Tibial nerve (tissue), 4 donors: ENCODE measurements around the gene PHOSPHO1. TPM values are rescaled to one million over a fixed set of nuclear protein-coding genes. Genes with fewer than 3 reads are reported as not detected.

Experiments used
- DNase-seq, 2 donors: peaks; one replicate each; pipeline ENCODE4 v3.0.0-alpha.2; 2019; ENCODE audit warnings: low spot score in 2 of 2
- H3K27ac ChIP-seq, 4 donors: fragments of 200-600 bp; sonication (generic) in 3 of 4; one replicate each; pipeline ENCODE4 v1.5.1; 2017 to 2019; ENCODE audit warnings: mild to moderate bottlenecking in 1 of 4
- H3K27me3 ChIP-seq, 2 donors: fragments of 200-600 bp; sonication (generic) in 1 of 2; one replicate each; pipeline versions ENCODE4 v1.5.1 to v1.6.0; 2017 to 2019
- H3K36me3 ChIP-seq, 3 donors: fragments of 200-600 bp; sonication (generic); one replicate each; pipeline ENCODE4 v1.5.1; 2018 to 2019
- H3K4me1 ChIP-seq, 4 donors: fragments of 200-600 bp; sonication (generic) in 3 of 4; one replicate each; pipeline ENCODE4 v1.5.1; 2017 to 2019
- H3K4me3 ChIP-seq, 4 donors: fragments of 200-600 bp; sonication (generic) in 3 of 4; one replicate each; pipeline ENCODE4 v1.5.1; 2017 to 2019; ENCODE audit warnings: mild to moderate bottlenecking in 1 of 4, moderate library complexity in 1 of 4
- H3K9me3 ChIP-seq, 4 donors: fragments of 200-600 bp; sonication (generic) in 3 of 4; one replicate each; pipeline ENCODE4 v1.5.1; 2017 to 2019
- EP300 ChIP-seq, 2 donors: sonication (generic); formaldehyde crosslinking; IDR thresholded peaks; one replicate each; pipeline ENCODE4 v1.6.1; 2017; ENCODE audit warnings: antibody characterized with exemption in 2 of 2, mild to moderate bottlenecking in 1 of 2
- POLR2A ChIP-seq, 2 donors: fragments of 450-650 bp; IDR thresholded peaks; one replicate each; pipeline ENCODE4 v1.6.1; 2017; ENCODE audit warnings: antibody characterized with exemption in 2 of 2, mild to moderate bottlenecking in 2 of 2, moderate library complexity in 2 of 2
- WGBS, 2 donors: methylation state at CpG; one replicate each; pipeline ENCODE4 v1.1.5; 2018; 5-methylcytosine and 5-hydroxymethylcytosine counted together
- total RNA-seq, 4 donors: library from RNA; depleted of rRNA; stranded (reverse); fragments of >200 nt; gene quantifications; one replicate each; pipeline ENCODE4 v1.1.0, GENCODE V29; 2016
- TF ChIP-seq, protein P1 (sequence below), 5 experiments: fragments of 200-600 bp in 3 of 5; fragments of 450-650 bp in 2 of 5; sonication (generic) in 3 of 5; IDR thresholded peaks; one replicate each; pipeline ENCODE4 v1.5.1; 2016 to 2019; ENCODE audit warnings: antibody characterized with exemption in 5 of 5, mild to moderate bottlenecking in 3 of 5, moderate library complexity in 2 of 5

PHOSPHO1 gene
- total RNA-seq, 4 donors from 2014 or later: 0.21 to 1.3 (median 0.98) TPM; not detected in 1

DNA sequence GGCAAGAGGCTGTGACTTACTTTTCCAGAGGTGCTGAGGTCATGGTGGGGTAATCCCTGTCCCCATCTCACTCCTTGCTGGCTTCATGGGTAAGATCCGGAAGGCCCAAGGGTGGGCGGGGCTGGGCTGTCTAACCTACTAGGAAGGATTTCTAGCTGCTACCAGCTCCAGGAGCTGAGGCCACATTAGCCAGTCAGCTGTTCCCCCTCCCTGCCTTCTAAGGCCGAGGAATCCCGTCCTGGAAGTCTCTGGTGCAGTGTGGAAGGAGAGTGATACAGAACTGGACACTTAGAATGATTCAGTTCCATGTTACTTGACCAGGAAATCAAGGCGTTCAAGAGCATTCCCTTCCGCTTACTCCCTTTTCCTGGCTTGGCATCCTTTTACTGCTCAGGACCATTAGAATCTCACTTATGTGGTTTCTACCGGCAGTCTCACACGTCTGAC is 29.1 kb downstream of the PHOSPHO1 start:
- no peaks in the 10 kb centered on the region for H3K36me3 ChIP-seq
- 76 to 82% methylated on average over 8 of the region's 8 CpGs for WGBS, 2 donors
- H3K4me3 ChIP-seq: no peak overlapping the region
- no peaks in the 10 kb centered on the region for H3K9me3 ChIP-seq
- peaks cover 0 to 6% of the 10 kb centered on the region in 2 donors for H3K27me3 ChIP-seq
- TF ChIP-seq POLR2A (IDR thresholded peaks at IDR 0.05) (no peak), EP300 (IDR thresholded peaks at IDR 0.05) (no peak)
- TF ChIP-seq, protein P1, sequence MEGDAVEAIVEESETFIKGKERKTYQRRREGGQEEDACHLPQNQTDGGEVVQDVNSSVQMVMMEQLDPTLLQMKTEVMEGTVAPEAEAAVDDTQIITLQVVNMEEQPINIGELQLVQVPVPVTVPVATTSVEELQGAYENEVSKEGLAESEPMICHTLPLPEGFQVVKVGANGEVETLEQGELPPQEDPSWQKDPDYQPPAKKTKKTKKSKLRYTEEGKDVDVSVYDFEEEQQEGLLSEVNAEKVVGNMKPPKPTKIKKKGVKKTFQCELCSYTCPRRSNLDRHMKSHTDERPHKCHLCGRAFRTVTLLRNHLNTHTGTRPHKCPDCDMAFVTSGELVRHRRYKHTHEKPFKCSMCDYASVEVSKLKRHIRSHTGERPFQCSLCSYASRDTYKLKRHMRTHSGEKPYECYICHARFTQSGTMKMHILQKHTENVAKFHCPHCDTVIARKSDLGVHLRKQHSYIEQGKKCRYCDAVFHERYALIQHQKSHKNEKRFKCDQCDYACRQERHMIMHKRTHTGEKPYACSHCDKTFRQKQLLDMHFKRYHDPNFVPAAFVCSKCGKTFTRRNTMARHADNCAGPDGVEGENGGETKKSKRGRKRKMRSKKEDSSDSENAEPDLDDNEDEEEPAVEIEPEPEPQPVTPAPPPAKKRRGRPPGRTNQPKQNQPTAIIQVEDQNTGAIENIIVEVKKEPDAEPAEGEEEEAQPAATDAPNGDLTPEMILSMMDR (IDR thresholded peaks at IDR 0.05): no peak
- no peak overlapping the region for H3K27ac ChIP-seq
- no peak for DNase-seq
- no peaks in the 10 kb centered on the region for H3K4me1 ChIP-seq

DNA sequence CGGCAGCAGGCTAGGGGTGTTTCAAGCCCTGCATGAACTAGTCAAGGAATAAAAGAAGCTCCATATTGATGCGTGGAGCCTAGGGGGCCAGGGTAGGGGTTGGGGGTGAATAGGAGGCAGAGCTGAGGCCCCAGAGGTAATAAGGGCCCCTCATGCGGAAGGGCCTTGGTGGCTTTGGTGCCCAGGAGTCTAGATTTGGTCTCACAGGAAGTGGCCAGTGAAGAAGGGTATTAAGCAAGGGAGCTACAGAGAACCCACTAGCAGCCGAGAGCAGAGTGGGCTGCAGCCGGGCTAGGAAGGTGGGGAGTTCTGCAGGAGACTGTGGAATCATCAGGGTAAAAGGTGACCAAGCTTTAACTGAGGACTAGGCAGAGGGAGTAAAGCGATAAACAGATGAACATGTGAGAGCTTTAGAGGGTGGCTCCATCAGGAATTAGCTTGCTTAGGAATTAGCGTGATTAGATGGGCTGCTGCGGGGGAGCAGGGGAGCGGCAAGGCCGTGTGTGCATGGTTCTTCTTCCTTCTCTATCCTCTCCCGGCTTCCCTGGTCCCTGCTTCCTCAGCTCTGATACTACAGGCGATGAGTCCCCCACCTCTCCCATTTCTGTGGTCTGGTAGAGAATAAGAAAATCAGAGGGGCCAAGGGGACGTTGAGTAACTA is 30.0 kb downstream of the PHOSPHO1 start:
- Histone ChIP-seq H3K4me3 (no peak overlapping the region), H3K9me3 (no peaks in the 10 kb centered on the region), H3K4me1 (no peaks in the 10 kb centered on the region), H3K27ac (no peak overlapping the region), H3K27me3 (peaks cover 0 to 4% of the 10 kb centered on the region in 2 donors), H3K36me3 (no peaks in the 10 kb centered on the region)
- 83 to 84% methylated on average over 13 of the region's 13 CpGs for WGBS, 2 donors
- TF ChIP-seq, protein P1 (IDR thresholded peaks at IDR 0.05): no peak
- TF ChIP-seq POLR2A (IDR thresholded peaks at IDR 0.05) (no peak), EP300 (IDR thresholded peaks at IDR 0.05) (no peak)
- no peak for DNase-seq

DNA sequence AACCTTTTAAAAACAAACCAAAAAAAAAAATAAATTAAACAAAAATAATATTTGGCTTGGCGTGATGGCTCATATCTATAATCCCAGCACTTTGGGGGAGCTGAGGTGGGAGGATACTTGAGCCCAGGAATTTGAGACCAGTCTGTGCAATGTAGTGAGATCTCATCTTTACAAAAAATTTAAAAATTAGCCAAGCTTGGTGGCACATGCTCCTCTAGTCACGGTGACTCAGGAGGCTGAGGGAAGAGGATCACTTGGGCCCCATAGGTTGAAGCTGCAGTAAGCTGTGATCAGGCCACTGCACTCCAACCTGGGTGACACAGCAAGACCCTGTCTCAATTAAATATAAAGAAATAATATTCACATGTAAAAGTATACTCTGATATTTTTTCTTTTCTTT is 32.4 kb downstream of the PHOSPHO1 start:
- 68 to 75% methylated on average over 2 of the region's 2 CpGs for WGBS, 2 donors
- H3K36me3 ChIP-seq: no peaks in the 10 kb centered on the region
- peaks cover 0 to 4% (median 0%) of the 10 kb centered on the region in 4 donors for H3K4me1 ChIP-seq
- peaks cover 0 to under 1% of the 10 kb centered on the region in 2 donors for H3K27me3 ChIP-seq
- no peak overlapping the region for H3K27ac ChIP-seq
- TF ChIP-seq POLR2A (IDR thresholded peaks at IDR 0.05): no peak
- TF ChIP-seq, protein P1 (IDR thresholded peaks at IDR 0.05): no peak
- no peak for TF ChIP-seq EP300 (IDR thresholded peaks at IDR 0.05)
- H3K4me3 ChIP-seq: no peak overlapping the region
- no peak for DNase-seq
- no peaks in the 10 kb centered on the region for H3K9me3 ChIP-seq

DNA sequence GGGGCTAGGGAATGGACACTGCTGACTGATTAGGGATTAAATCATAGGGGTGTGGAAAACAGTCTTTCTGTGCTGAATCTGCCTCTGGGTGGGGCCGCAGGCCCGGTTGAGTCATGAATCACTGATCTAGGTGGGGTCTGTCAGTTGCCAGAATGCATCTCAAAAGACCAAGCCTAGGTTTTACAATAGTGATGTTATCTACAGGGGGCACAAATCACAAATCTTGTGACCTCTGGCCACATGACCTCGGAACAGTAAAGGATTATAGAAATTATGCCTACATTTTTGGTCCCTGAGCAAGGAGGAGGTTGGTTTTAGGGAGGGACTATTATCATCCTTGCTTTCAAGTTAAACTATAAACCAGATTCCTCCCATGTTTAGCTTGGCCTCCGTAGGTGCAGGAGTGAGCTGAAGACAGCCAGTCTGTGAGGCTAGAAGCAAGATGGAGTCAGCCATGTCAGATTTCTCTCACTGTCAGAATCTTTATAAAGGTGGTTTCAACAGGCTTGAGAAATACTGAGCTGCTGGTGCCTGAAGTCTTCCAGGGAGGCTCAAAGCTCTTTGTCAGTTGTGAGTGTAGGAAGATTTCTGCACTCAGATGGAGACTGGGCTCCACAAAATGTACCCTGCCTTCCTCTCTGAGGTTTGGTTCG is 33.1 kb downstream of the PHOSPHO1 start:
- H3K4me3 ChIP-seq: no peak overlapping the region
- 45 to 61% methylated on average over 5 of the region's 5 CpGs for WGBS, 2 donors
- no peaks in the 10 kb centered on the region for H3K9me3 ChIP-seq
- H3K27me3 ChIP-seq: no peaks in the 10 kb centered on the region
- peaks cover 0 to 4% (median 0%) of the 10 kb centered on the region in 4 donors for H3K4me1 ChIP-seq
- TF ChIP-seq EP300 (IDR thresholded peaks at IDR 0.05): no peak
- no peak for TF ChIP-seq POLR2A (IDR thresholded peaks at IDR 0.05)
- TF ChIP-seq, protein P1 (IDR thresholded peaks at IDR 0.05): no peak
- H3K27ac ChIP-seq: no peak overlapping the region
- H3K36me3 ChIP-seq: no peaks in the 10 kb centered on the region
- DNase-seq: no peak

DNA sequence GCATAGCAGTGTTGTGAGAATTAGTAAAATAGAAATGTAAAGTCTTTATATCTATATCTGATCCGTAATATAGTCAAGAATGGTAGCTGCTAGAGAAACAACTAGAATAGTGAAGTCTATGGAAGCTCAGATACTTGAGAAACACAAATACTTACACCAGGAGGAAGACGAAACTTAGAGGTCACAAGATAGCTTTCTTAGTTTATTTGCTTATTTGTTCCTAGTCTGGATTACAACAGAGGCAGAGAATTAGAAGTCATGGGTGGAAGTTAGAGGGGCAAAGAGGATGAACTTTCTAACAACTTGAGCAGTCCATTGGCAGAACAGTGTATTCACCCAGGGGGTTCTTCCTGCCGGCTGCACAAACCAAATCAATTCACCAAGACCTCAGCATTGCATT is 34.1 kb downstream of the PHOSPHO1 start:
- WGBS, 2 donors: 67 to 81% methylated on average over 3 of the region's 3 CpGs
- Histone ChIP-seq H3K9me3 (no peaks in the 10 kb centered on the region), H3K27ac (no peak overlapping the region), H3K4me1 (peaks cover 0 to 4% (median 0%) of the 10 kb centered on the region in 4 donors), H3K36me3 (no peaks in the 10 kb centered on the region), H3K4me3 (no peak overlapping the region), H3K27me3 (no peaks in the 10 kb centered on the region)
- TF ChIP-seq POLR2A (IDR thresholded peaks at IDR 0.05) (no peak), EP300 (IDR thresholded peaks at IDR 0.05) (no peak)
- TF ChIP-seq, protein P1 (IDR thresholded peaks at IDR 0.05): no peak
- no peak for DNase-seq
